H1 (cell line): ENCODE measurements around the gene NMT2. TPM values are rescaled to one million over a fixed set of nuclear protein-coding genes. Genes with fewer than 3 reads are reported as not detected.

Experiments used
- CTCF ChIA-PET: fragments of 300-600 bp; sonication (Branson Sonifier 250); formaldehyde crosslinking; loops from one replicate; lab custom pipeline; 2021; ENCODE audit not compliant: partially characterized antibody; lab: Charles Lee
- POLR2A ChIA-PET: fragments of 300-600 bp; sonication (Branson Sonifier 250); formaldehyde crosslinking; loops from one replicate; lab custom pipeline; 2021; ENCODE audit warnings: inconsistent platforms; ENCODE audit not compliant: partially characterized antibody; lab: Charles Lee
- DNase-seq, 2 experiments: peaks; one replicate each; pipeline versions ENCODE4 v3.0.0 to v3.0.0-alpha.2; 2010 to 2022; ENCODE audit warnings: low spot score in 2 of 2, low read depth in 1 of 2, mixed read lengths in 1 of 2
- FAIRE-seq: peaks from 2 replicates; lab custom pipeline; 2011; peaks lifted over from hg19 to GRCh38; lab: Jason Lieb, UNC
- H2AFZ ChIP-seq: 2 replicates; pipeline ENCODE4 v1.8.1; 2012; ENCODE audit warnings: low read length, inconsistent platforms
- H2AK5ac ChIP-seq: 2 replicates; pipeline ENCODE4 v1.6.1; 2013; ENCODE audit warnings: low read depth, low read length
- H2BK120ac ChIP-seq: replicated peaks from 2 replicates; pipeline ENCODE3; 2013; ENCODE audit warnings: low read depth, low read length, inconsistent platforms
- H2BK12ac ChIP-seq: 2 replicates; pipeline ENCODE4 v1.6.1; 2013; ENCODE audit warnings: low read depth, low read length
- H2BK15ac ChIP-seq: 2 replicates; pipeline ENCODE4 v1.6.1; 2013; ENCODE audit warnings: low read length
- H2BK20ac ChIP-seq: 2 replicates; pipeline ENCODE4 v1.6.1; 2013; ENCODE audit warnings: low read length
- H2BK5ac ChIP-seq: 2 replicates; pipeline ENCODE4 v1.6.1; 2013; ENCODE audit warnings: low read depth, low read length
- H3K14ac ChIP-seq: 2 replicates; pipeline ENCODE4 v1.6.1; 2013; ENCODE audit warnings: inconsistent platforms; ENCODE audit not compliant: insufficient read length
- H3K18ac ChIP-seq: 2 replicates; pipeline ENCODE4 v1.6.1; 2013; ENCODE audit warnings: low read length; ENCODE audit errors: extremely low read depth
- H3K23ac ChIP-seq: 2 replicates; pipeline ENCODE4 v1.6.1; 2013; ENCODE audit warnings: inconsistent platforms; ENCODE audit not compliant: insufficient read length
- H3K23me2 ChIP-seq: 2 replicates; pipeline ENCODE4 v1.6.1; 2013; ENCODE audit warnings: low read depth, low read length
- H3K27ac ChIP-seq: 2 replicates; pipeline ENCODE4 v1.6.1; 2011; ENCODE audit warnings: low read depth, low read length, inconsistent platforms
- H3K27me3 ChIP-seq, 4 experiments: replicated peaks in 1 of 4; 1 replicate in 1 of 4; 2 replicates in 3 of 4; pipeline versions ENCODE4 v1.6.1 to v1.8.1; 2011 to 2013; ENCODE audit warnings: low read length in 3 of 4, mild to moderate bottlenecking in 3 of 4, inconsistent platforms in 2 of 4, mixed read lengths in 2 of 4, moderate library complexity in 1 of 4; ENCODE audit not compliant: control insufficient read depth in 3 of 4, insufficient read depth in 3 of 4; ENCODE audit errors: extremely low read depth in 1 of 4
- H3K36me3 ChIP-seq, 4 experiments: 2 replicates each; pipeline versions ENCODE4 v1.6.1 to v1.8.1; 2011 to 2013; ENCODE audit warnings: mild to moderate bottlenecking in 4 of 4, low read length in 3 of 4, moderate library complexity in 2 of 4, control low read depth in 1 of 4, inconsistent platforms in 1 of 4; ENCODE audit not compliant: insufficient read depth in 4 of 4, control insufficient read depth in 2 of 4
- H3K4ac ChIP-seq: replicated peaks from 2 replicates; pipeline ENCODE3; 2013; ENCODE audit warnings: low read length, low read depth, mixed read lengths, inconsistent platforms; ENCODE audit not compliant: insufficient read length
- H3K4me1 ChIP-seq, 4 experiments: replicated peaks in 1 of 4; 1 replicate in 1 of 4; 2 replicates in 3 of 4; pipeline versions ENCODE4 v1.6.1 to v1.8.1; 2011 to 2013; ENCODE audit warnings: low read length in 3 of 4, inconsistent platforms in 2 of 4, mixed read lengths in 1 of 4; ENCODE audit not compliant: insufficient read depth in 4 of 4, control insufficient read depth in 3 of 4
- H3K4me2 ChIP-seq, 2 experiments: 2 replicates each; pipeline versions ENCODE4 v1.6.1 to v1.8.1; 2011 to 2013; ENCODE audit warnings: low read depth in 2 of 2, low read length in 2 of 2, control low read depth in 1 of 2, inconsistent platforms in 1 of 2, mild to moderate bottlenecking in 1 of 2; ENCODE audit not compliant: insufficient read depth in 1 of 2
- H3K4me3 ChIP-seq, 4 experiments: fragments of 200-600, 300-600 bp in 1 of 4; sonication (generic), shearing (Covaris generic), sonication (Bioruptor Twin) in 1 of 4; 2 replicates each; pipeline versions ENCODE4 v1.5.1 to v1.8.1; 2011 to 2016; ENCODE audit warnings: low read length in 4 of 4, low read depth in 3 of 4, control low read depth in 2 of 4, inconsistent platforms in 2 of 4, mild to moderate bottlenecking in 2 of 4, mixed read lengths in 1 of 4, moderate library complexity in 1 of 4; ENCODE audit not compliant: insufficient read depth in 2 of 4; ENCODE audit errors: extremely low read depth in 1 of 4
- H3K56ac ChIP-seq: replicated peaks from 2 replicates; pipeline ENCODE3; 2013; ENCODE audit warnings: low read depth, mild to moderate bottlenecking, mixed read lengths, low read length, inconsistent platforms; ENCODE audit not compliant: insufficient read length
- H3K79me1 ChIP-seq: 2 replicates; pipeline ENCODE4 v1.6.1; 2013; ENCODE audit warnings: low read depth, low read length, control low read depth
- H3K79me2 ChIP-seq, 2 experiments: 2 replicates each; pipeline versions ENCODE4 v1.6.1 to v1.8.1; 2012 to 2013; ENCODE audit warnings: low read length in 2 of 2, mild to moderate bottlenecking in 2 of 2, inconsistent platforms in 1 of 2; ENCODE audit not compliant: insufficient read depth in 2 of 2, control insufficient read depth in 1 of 2
- H3K9ac ChIP-seq, 4 experiments: replicated peaks in 1 of 4; 1 replicate in 1 of 4; 2 replicates in 3 of 4; pipeline versions ENCODE4 v1.6.1 to v1.8.1; 2011 to 2013; ENCODE audit warnings: low read depth in 3 of 4, low read length in 3 of 4, control low read depth in 2 of 4, mild to moderate bottlenecking in 2 of 4, moderate library complexity in 2 of 4, inconsistent platforms in 1 of 4; ENCODE audit errors: extremely low read depth in 1 of 4
- H3K9me3 ChIP-seq, 2 experiments: 2 replicates each; pipeline versions ENCODE4 v1.6.1 to v1.8.1; 2012 to 2013; ENCODE audit warnings: mild to moderate bottlenecking in 2 of 2, moderate library complexity in 2 of 2, control low read depth in 1 of 2, inconsistent platforms in 1 of 2, low read depth in 1 of 2, low read length in 1 of 2, mixed read lengths in 1 of 2; ENCODE audit not compliant: insufficient read depth in 2 of 2
- H4K20me1 ChIP-seq, 2 experiments: replicated peaks in 1 of 2; 2 replicates each; pipeline versions ENCODE3 to v1.8.1; 2011 to 2013; ENCODE audit warnings: inconsistent platforms in 2 of 2, low read length in 2 of 2, mild to moderate bottlenecking in 1 of 2; ENCODE audit not compliant: insufficient read depth in 2 of 2, control insufficient read depth in 1 of 2
- H4K5ac ChIP-seq: 2 replicates; pipeline ENCODE4 v1.6.1; 2013; ENCODE audit warnings: low read length, low read depth, mixed read lengths, inconsistent platforms; ENCODE audit not compliant: insufficient read length
- H4K8ac ChIP-seq: 2 replicates; pipeline ENCODE4 v1.8.0; 2013; ENCODE audit warnings: mild to moderate bottlenecking, moderate library complexity, low read length, inconsistent platforms; ENCODE audit not compliant: insufficient read depth; ENCODE audit errors: extremely low read depth
- H4K91ac ChIP-seq: replicated peaks from 2 replicates; pipeline ENCODE3; 2013; ENCODE audit warnings: low read length, mixed read lengths, inconsistent platforms; ENCODE audit not compliant: insufficient read length
- CREB1 ChIP-seq: IDR thresholded peaks from 2 replicates; pipeline ENCODE4 v1.6.1; 2012; ENCODE audit warnings: inconsistent platforms
- EP300 ChIP-seq, 2 experiments: IDR thresholded peaks; 1 replicate in 1 of 2; 2 replicates in 1 of 2; pipeline ENCODE4 v1.6.1; 2011 to 2012; ENCODE audit warnings: low read depth in 2 of 2, low read length in 2 of 2, mild to moderate bottlenecking in 2 of 2, borderline replicate concordance in 1 of 2, inconsistent platforms in 1 of 2, moderate library complexity in 1 of 2
- GTF2F1 ChIP-seq: IDR thresholded peaks from 2 replicates; pipeline ENCODE4 v1.6.1; 2012; ENCODE audit warnings: low read depth, low read length, improper control_type of control experiment, borderline replicate concordance
- SRF ChIP-seq: IDR thresholded peaks from 2 replicates; pipeline ENCODE4 v1.6.1; 2011; ENCODE audit warnings: mild to moderate bottlenecking, low read depth, low read length, moderate library complexity
- TEAD4 ChIP-seq: IDR thresholded peaks from 2 replicates; pipeline ENCODE4 v1.6.1; 2012; ENCODE audit warnings: low read depth, low read length, inconsistent platforms, mixed read lengths
- WGBS, 2 experiments: shearing (Covaris generic) in 1 of 2; methylation state at CpG; one replicate each; pipeline versions ENCODE4 v1.1.6 to v1.1.7; 2013 to 2015; ENCODE audit warnings: low lambda C conversion rate in 2 of 2, mixed read lengths in 2 of 2, inconsistent platforms in 1 of 2, low coverage in 1 of 2, missing lambda C conversion rate in 1 of 2; ENCODE audit not compliant: insufficient replicate concordance in 2 of 2, insufficient coverage in 1 of 2, insufficient read length in 1 of 2; ENCODE audit errors: extremely low coverage in 1 of 2, missing lambda C conversion rate in 1 of 2; 5-methylcytosine and 5-hydroxymethylcytosine counted together
- polyA plus RNA-seq, 7 experiments: library from polyadenylated mRNA; depleted of rRNA in 3 of 7; stranded (reverse) in 5 of 7; unstranded in 2 of 7; fragments of >200 nt in 5 of 7; fragments of 200-250 nt in 2 of 7; gene quantifications; 1 replicate in 5 of 7; 2 replicates in 1 of 7; 4 replicates in 1 of 7; pipeline versions ENCODE4 v1.2.1 to v1.2.3, GENCODE V29; 2011 to 2013; ENCODE audit warnings: missing spikeins in 2 of 7, mixed read lengths in 2 of 7
- total RNA-seq: library from RNA; stranded (reverse); fragmentation: NEBNext Ultra II Directional; extraction: Animal tissue kit (Norgen Biotek cat#: 25700); gene quantifications from 2 replicates; pipeline ENCODE4 v1.2.1, GENCODE V29; 2021

The NMT2 gene
- total and polyA plus RNA-seq, 2 of the 8 experiments (the other 6 are each of a cell fraction or from before 2014, with no cell fraction given), result 4.4 to 15.4 TPM

GRCh38 chr10:15140698-15141097, 27.8 kb downstream of the NMT2 start:
- Histone ChIP-seq H3K27me3 (no peaks in the 10 kb centered on the region), H4K20me1 (peaks cover 0 to 2% of the 10 kb centered on the region in 2 experiments), H3K4me3 (no peak overlapping the region), H3K18ac (no peak overlapping the region), H3K9me3 (no peaks in the 10 kb centered on the region), H2AK5ac (no peak overlapping the region), H4K5ac (no peak overlapping the region), H3K23ac (no peak overlapping the region), H3K56ac (no peak overlapping the region), H3K4me1 (no peaks in the 10 kb centered on the region), H2BK12ac (no peak overlapping the region), H3K79me1 (peaks cover 2% of the 10 kb centered on the region; the same call in 1 of the 2 replicates), H4K91ac (no peak overlapping the region), H3K79me2 (0 out of 4 replicates have a peak, but pooled peaks cover 0 to 3% of the 10 kb centered on the region in 2 experiments), H4K8ac (peak overlapping the region; percentile 17), H3K36me3 (0 out of 8 replicates have a peak, but pooled peaks cover 0 to 2% (median 0%) of the 10 kb centered on the region in 4 experiments), H3K9ac (no peak overlapping the region), H2BK120ac (no peak overlapping the region), H3K23me2 (no peaks in the 10 kb centered on the region), H3K4ac (no peak overlapping the region), H3K4me2 (no peak overlapping the region), H2BK5ac (no peak overlapping the region), H3K27ac (no peak overlapping the region), H2BK15ac (no peak overlapping the region), H3K14ac (no peak overlapping the region), H2AFZ (no peak overlapping the region), H2BK20ac (no peak overlapping the region)
- FAIRE-seq (no peak), DNase-seq (no peak)
- WGBS, 2 experiments, result 90% methylated on average over 7 of the region's 7 CpGs; no CpG with 5 or more reads in 1 of the 2 experiments
- CTCF ChIA-PET, result interaction anchor here (1.2 kb wide), 1 partner anchor 9 kb away, joined by 6 read pairs; no protein-coding TSS in a partner anchor
- POLR2A ChIA-PET, result no interaction called here
- TF ChIP-seq EP300 (IDR thresholded peaks at IDR 0.05; ENCODE audit: borderline replicate concordance in 1 of 2, low read depth in 2 of 2, low read length in 2 of 2) (no peak), SRF (no peak), CREB1 (no peak), TEAD4 (no peak), GTF2F1 (no peak)
